Mesendoderm (in vitro differentiated cells): ENCODE results near the gene KRT1.

Experiments used
- DNase-seq: peaks from one replicate; pipeline ENCODE4 v3.0.0; 2013
- H2AK5ac ChIP-seq: 2 replicates; pipeline ENCODE4 v1.6.1; 2013; ENCODE audit warnings: low read length, inconsistent platforms
- H2BK120ac ChIP-seq: 2 replicates; pipeline ENCODE4 v1.6.1; 2013; ENCODE audit warnings: low read depth, mild to moderate bottlenecking, low read length, moderate library complexity, mixed read lengths
- H2BK15ac ChIP-seq: replicated peaks from 2 replicates; pipeline ENCODE4 v1.6.1; 2013; ENCODE audit warnings: low read depth, mild to moderate bottlenecking, moderate library complexity
- H2BK5ac ChIP-seq: 2 replicates; pipeline ENCODE4 v1.6.1; 2013; ENCODE audit warnings: low read length, inconsistent platforms
- H3K18ac ChIP-seq: 2 replicates; pipeline ENCODE4 v1.6.1; 2013; ENCODE audit warnings: mild to moderate bottlenecking, low read length, mixed read lengths
- H3K23ac ChIP-seq: one replicate; pipeline ENCODE4 v1.6.1; 2013; ENCODE audit warnings: low read length
- H3K27ac ChIP-seq: 2 replicates; pipeline ENCODE4 v1.5.1; 2013; ENCODE audit warnings: low read depth, mild to moderate bottlenecking, inconsistent platforms, low read length, moderate library complexity
- H3K27me3 ChIP-seq: 2 replicates; pipeline ENCODE4 v1.6.1; 2013; ENCODE audit warnings: low read length, control low read depth, mild to moderate bottlenecking, inconsistent platforms; ENCODE audit not compliant: insufficient read depth, poor library complexity
- H3K36me3 ChIP-seq: 2 replicates; pipeline ENCODE4 v1.6.1; 2013; ENCODE audit warnings: low read length, inconsistent platforms; ENCODE audit not compliant: control insufficient read depth, insufficient read depth
- H3K4ac ChIP-seq: one replicate; pipeline ENCODE4 v1.6.1; 2013; ENCODE audit warnings: low read depth, mild to moderate bottlenecking, low read length, moderate library complexity
- H3K4me1 ChIP-seq: 2 replicates; pipeline ENCODE4 v1.6.1; 2013; ENCODE audit warnings: low read depth, low read length, inconsistent platforms; ENCODE audit not compliant: control insufficient read depth
- H3K4me2 ChIP-seq: 2 replicates; pipeline ENCODE4 v1.6.1; 2013; ENCODE audit warnings: low read length
- H3K4me3 ChIP-seq: 2 replicates; pipeline ENCODE4 v1.5.1; 2013; ENCODE audit warnings: mild to moderate bottlenecking, low read length
- H3K56ac ChIP-seq: one replicate; pipeline ENCODE4 v1.6.1; 2013; ENCODE audit warnings: low read length
- H3K79me1 ChIP-seq: 2 replicates; pipeline ENCODE4 v1.6.1; 2013; ENCODE audit warnings: low read length, inconsistent platforms
- H3K79me2 ChIP-seq: 2 replicates; pipeline ENCODE4 v1.6.1; 2013; ENCODE audit warnings: mild to moderate bottlenecking, low read length; ENCODE audit not compliant: control insufficient read depth, insufficient read depth
- H3K9ac ChIP-seq: 2 replicates; pipeline ENCODE4 v1.6.1; 2013; ENCODE audit warnings: low read length, inconsistent platforms
- H4K5ac ChIP-seq: one replicate; pipeline ENCODE4 v1.6.1; 2013; ENCODE audit warnings: low read length
- H4K8ac ChIP-seq: one replicate; pipeline ENCODE4 v1.6.1; 2013; ENCODE audit warnings: low read depth, mild to moderate bottlenecking, control low read depth, low read length, moderate library complexity
- WGBS: extraction: QIAGEN DNeasy Blood & Tissue Kit; methylation state at CpG from one replicate; pipeline ENCODE4 v1.1.7; 2013; ENCODE audit warnings: low lambda C conversion rate, missing lambda C conversion rate; ENCODE audit not compliant: insufficient coverage; ENCODE audit errors: extremely low coverage; 5-methylcytosine and 5-hydroxymethylcytosine counted together

Gene KRT1

DNA sequence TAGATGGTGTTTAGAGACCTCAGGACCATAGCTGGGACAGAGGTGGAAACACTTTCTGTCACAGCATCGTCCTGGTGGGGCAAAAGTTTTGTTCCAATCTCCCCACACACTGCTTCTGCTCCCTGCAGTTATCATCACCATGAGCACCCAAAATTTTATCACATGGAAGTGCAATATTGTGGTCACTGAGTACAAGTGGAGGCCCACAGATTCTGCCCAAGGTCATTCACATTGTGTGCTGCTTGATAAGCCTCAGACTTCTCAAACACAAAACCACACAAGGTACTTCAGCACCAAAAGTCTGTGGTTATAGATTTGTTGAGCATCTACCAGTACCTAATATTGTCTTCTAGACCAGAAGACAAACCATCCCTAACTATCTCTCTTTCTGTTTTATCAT lies 23.7 kb upstream of the KRT1 start:
- no peak overlapping the region for H3K4me3 ChIP-seq
- WGBS, result no CpG with 5 or more reads among the region's 1 CpG
- DNase-seq, result no peak

DNA sequence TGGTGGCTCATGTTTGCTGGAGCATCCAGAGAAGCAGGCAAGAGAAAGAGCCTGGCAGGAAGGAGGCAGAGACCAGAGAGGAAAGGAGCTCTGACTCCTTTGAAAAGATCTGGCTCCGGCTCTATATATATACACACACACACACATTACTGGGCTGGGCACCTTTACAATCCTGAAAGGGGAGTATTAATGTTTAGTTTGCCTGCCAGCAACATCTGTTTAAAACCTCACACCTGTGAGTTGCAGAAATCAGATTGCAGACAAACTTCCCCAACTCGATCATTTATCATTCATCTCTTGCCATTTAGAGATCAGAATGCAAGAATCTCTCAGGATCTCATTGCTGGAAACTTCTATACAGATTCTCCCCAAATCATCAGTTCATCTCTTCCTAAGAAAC lies 23.2 kb upstream of the KRT1 start, which contains the start of gene KRT77:
KRT77 (minus strand) TSS at position 101 of the 400 bp plus-strand sequence; CDS start at position 11, 90 bp downstream.
- Histone ChIP-seq H3K56ac (no peak within 1 kb of the TSS), H3K79me1 (no peaks in the 10 kb centered on the region), H4K5ac (no peak within 1 kb of the TSS), H3K4me2 (no peak within 1 kb of the TSS), H2BK15ac (no peak within 1 kb of the TSS), H4K8ac (no peak within 1 kb of the TSS), H3K4me3 (no peak within 1 kb of the TSS), H3K9ac (no peak within 1 kb of the TSS), H3K23ac (no peak within 1 kb of the TSS), H3K27me3 (no peaks in the 10 kb centered on the region), H3K36me3 (no peaks in the 10 kb centered on the region), H3K4ac (no peak within 1 kb of the TSS), H3K18ac (no peak within 1 kb of the TSS), H2AK5ac (no peak within 1 kb of the TSS), H3K79me2 (no peaks in the 10 kb centered on the region), H3K27ac (no peak within 1 kb of the TSS), H3K4me1 (peaks cover 6% of the 10 kb centered on the region), H2BK5ac (no peak within 1 kb of the TSS), H2BK120ac (no peak within 1 kb of the TSS)
- no peak for DNase-seq
- no CpG with 5 or more reads among the region's 2 CpGs for WGBS

More for the DNA sequence above, 23.7 kb upstream of the KRT1 start:
- H3K23ac ChIP-seq, result no peak overlapping the region
- H3K56ac ChIP-seq, result no peak overlapping the region
- no peak overlapping the region for H3K9ac ChIP-seq
- H3K27ac ChIP-seq, result no peak overlapping the region
- H3K79me2 ChIP-seq, result no peaks in the 10 kb centered on the region
- H3K4ac ChIP-seq, result no peak overlapping the region
- H3K4me1 ChIP-seq, result peaks cover 3% of the 10 kb centered on the region
- H4K5ac ChIP-seq, result no peak overlapping the region
- H4K8ac ChIP-seq, result no peak overlapping the region
- no peaks in the 10 kb centered on the region for H3K27me3 ChIP-seq
- H2BK120ac ChIP-seq, result no peak overlapping the region
- H3K4me2 ChIP-seq, result no peak overlapping the region
- H2BK15ac ChIP-seq, result no peak overlapping the region
- no peak overlapping the region for H3K18ac ChIP-seq
- no peak overlapping the region for H2BK5ac ChIP-seq
- H3K79me1 ChIP-seq, result no peaks in the 10 kb centered on the region
- no peak overlapping the region for H2AK5ac ChIP-seq
- no peaks in the 10 kb centered on the region for H3K36me3 ChIP-seq

DNA sequence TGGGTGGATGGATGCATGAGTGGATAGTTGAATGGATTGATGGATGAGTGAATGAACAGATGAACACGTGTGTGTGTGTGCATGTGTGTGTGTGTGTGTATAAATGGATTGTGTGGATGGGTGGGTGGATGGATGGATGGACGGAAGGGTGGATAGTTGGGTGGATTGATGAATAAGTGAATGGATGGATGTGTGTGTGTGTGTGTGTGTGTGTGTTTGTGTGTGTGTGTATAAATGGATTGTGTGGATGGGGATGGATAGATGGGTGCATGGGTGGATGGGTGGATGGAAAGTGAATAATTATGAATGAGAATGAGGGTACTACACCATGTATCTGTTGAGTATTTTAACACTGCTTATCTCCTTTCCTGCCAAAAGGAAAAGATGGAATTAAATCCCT lies 22.1 kb upstream of the KRT1 start:
- no peaks in the 10 kb centered on the region for H3K27me3 ChIP-seq
- DNase-seq, result no peak

DNA sequence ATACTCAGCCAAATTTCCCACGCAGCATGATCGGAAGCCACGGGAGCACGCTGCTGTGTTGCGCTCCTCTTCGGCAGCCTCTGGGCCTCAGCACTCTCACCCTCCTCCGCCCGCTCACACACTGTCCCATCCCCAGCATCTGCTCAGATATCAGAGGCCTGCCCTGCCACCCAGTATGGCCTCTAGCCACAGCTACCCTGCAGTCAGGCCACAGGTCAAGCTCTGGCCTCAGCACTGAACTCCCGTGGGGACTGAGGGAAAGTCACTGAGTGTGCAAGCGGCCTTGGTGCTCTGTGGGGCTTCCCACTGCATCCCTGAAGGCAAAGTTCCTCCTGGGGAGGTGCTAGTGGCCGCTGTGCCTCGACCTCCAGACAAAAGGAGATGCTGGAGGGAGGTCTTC lies 21.1 kb upstream of the KRT1 start:
- no peak overlapping the region for H3K4me2 ChIP-seq
- no peaks in the 10 kb centered on the region for H3K79me1 ChIP-seq
- H3K56ac ChIP-seq, result no peak overlapping the region
- peaks cover 6% of the 10 kb centered on the region for H3K4me1 ChIP-seq
- DNase-seq, result no peak
- H3K27me3 ChIP-seq, result no peaks in the 10 kb centered on the region
- no peaks in the 10 kb centered on the region for H3K79me2 ChIP-seq
- no peak overlapping the region for H2BK15ac ChIP-seq
- no peak overlapping the region for H3K4ac ChIP-seq
- no peak overlapping the region for H3K23ac ChIP-seq
- no peak overlapping the region for H3K18ac ChIP-seq
- no peak overlapping the region for H3K27ac ChIP-seq
- no CpG with 5 or more reads among the region's 12 CpGs for WGBS
- no peaks in the 10 kb centered on the region for H3K36me3 ChIP-seq
- H3K9ac ChIP-seq, result no peak overlapping the region
- no peak overlapping the region for H4K8ac ChIP-seq
- no peak overlapping the region for H4K5ac ChIP-seq
- H2BK5ac ChIP-seq, result no peak overlapping the region
- no peak overlapping the region for H2AK5ac ChIP-seq
- no peak overlapping the region for H3K4me3 ChIP-seq
- no peak overlapping the region for H2BK120ac ChIP-seq

More for the DNA sequence above, 22.1 kb upstream of the KRT1 start:
- 100% methylated on average over 1 of the region's 2 CpGs for WGBS
- no peak overlapping the region for H2AK5ac ChIP-seq
- no peaks in the 10 kb centered on the region for H3K36me3 ChIP-seq
- no peak overlapping the region for H3K4me2 ChIP-seq
- H3K79me2 ChIP-seq, result no peaks in the 10 kb centered on the region
- H3K79me1 ChIP-seq, result no peaks in the 10 kb centered on the region
- no peak overlapping the region for H4K5ac ChIP-seq
- no peak overlapping the region for H3K23ac ChIP-seq
- no peak overlapping the region for H3K27ac ChIP-seq
- H2BK120ac ChIP-seq, result no peak overlapping the region
- no peak overlapping the region for H3K9ac ChIP-seq
- H2BK15ac ChIP-seq, result no peak overlapping the region
- peaks cover 6% of the 10 kb centered on the region for H3K4me1 ChIP-seq
- no peak overlapping the region for H4K8ac ChIP-seq
- H3K4me3 ChIP-seq, result no peak overlapping the region
- H3K18ac ChIP-seq, result no peak overlapping the region
- no peak overlapping the region for H3K4ac ChIP-seq
- no peak overlapping the region for H3K56ac ChIP-seq
- H2BK5ac ChIP-seq, result no peak overlapping the region

DNA sequence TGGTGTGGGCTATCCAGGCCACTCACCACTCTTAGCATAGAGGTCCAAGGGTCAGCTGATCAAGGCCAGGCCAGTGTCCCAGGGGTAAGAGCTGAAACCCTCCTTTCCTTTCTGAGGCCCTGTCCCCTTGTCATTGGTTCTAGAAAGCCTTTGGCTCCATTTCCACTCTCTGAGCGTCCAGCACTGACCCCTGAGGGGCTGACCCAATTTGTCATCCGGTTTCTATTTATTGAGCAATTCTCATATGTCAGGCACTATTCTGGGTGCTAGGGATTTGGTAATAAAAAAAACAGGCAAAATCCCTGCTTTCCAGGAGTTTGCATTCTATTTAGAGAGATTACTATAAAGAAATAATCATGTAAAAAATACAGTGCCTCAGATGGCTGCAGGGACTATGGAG lies 19.8 kb upstream of the KRT1 start:
- H3K9ac ChIP-seq, result no peak overlapping the region
- no peaks in the 10 kb centered on the region for H3K36me3 ChIP-seq
- H2BK5ac ChIP-seq, result no peak overlapping the region
- peaks cover 6% of the 10 kb centered on the region for H3K4me1 ChIP-seq
- no peak overlapping the region for H2BK120ac ChIP-seq
- H3K4ac ChIP-seq, result no peak overlapping the region
- no peak overlapping the region for H4K5ac ChIP-seq
- H3K27ac ChIP-seq, result no peak overlapping the region
- H2AK5ac ChIP-seq, result no peak overlapping the region
- H3K56ac ChIP-seq, result no peak overlapping the region
- no peak overlapping the region for H2BK15ac ChIP-seq
- WGBS, result no CpG with 5 or more reads among the region's 2 CpGs
- H3K18ac ChIP-seq, result no peak overlapping the region
- H3K27me3 ChIP-seq, result no peaks in the 10 kb centered on the region
- no peaks in the 10 kb centered on the region for H3K79me1 ChIP-seq
- no peak overlapping the region for H3K4me2 ChIP-seq
- no peak overlapping the region for H3K23ac ChIP-seq
- no peaks in the 10 kb centered on the region for H3K79me2 ChIP-seq
- H4K8ac ChIP-seq, result no peak overlapping the region
- no peak overlapping the region for H3K4me3 ChIP-seq
- no peak for DNase-seq

DNA sequence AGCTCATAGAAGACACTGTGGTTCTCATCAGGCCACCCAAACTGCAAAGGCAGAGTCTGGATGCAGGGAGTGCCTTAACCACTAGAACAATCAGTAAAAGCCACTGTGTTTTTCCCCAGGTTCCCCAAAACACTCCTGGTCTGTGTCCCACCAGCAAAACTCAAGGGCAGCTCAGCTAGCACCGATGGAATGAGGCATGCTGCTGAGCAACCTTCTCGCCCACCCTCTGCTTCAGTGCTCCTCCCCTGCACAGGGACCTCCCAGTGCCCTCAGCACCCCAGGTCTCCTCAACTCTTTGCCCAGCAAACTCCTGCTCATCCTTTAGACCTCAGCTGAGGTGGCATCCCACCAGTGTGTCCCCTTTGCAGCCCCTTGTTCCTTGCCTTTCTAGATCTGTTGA lies 19.2 kb upstream of the KRT1 start:
- Histone ChIP-seq H3K27me3 (no peaks in the 10 kb centered on the region), H2BK15ac (no peak overlapping the region), H4K5ac (no peak overlapping the region), H3K4me2 (no peak overlapping the region), H3K27ac (no peak overlapping the region), H3K79me2 (no peaks in the 10 kb centered on the region), H2BK5ac (no peak overlapping the region), H3K56ac (no peak overlapping the region), H2BK120ac (no peak overlapping the region), H3K4ac (no peak overlapping the region), H3K23ac (no peak overlapping the region), H3K4me3 (no peak overlapping the region), H3K9ac (no peak overlapping the region), H2AK5ac (no peak overlapping the region), H3K4me1 (peaks cover 6% of the 10 kb centered on the region), H4K8ac (no peak overlapping the region), H3K18ac (no peak overlapping the region), H3K79me1 (no peaks in the 10 kb centered on the region), H3K36me3 (no peaks in the 10 kb centered on the region)
- DNase-seq, result no peak
- whole genome bisulfite sequencing, result no CpG with 5 or more reads among the region's 2 CpGs
